ENCODE measurements around the gene JADE3. TPM values are rescaled to one million over a fixed set of nuclear protein-coding genes. Genes with fewer than 3 reads are reported as not detected.
"Not testable (repeated sequence)": the region's sequence is repeated elsewhere in the genome, so short reads cannot be mapped to it uniquely, and the experiment has no call there.

Gene JADE3
- total RNA-seq, 1 donor from 2014 or later = 2.8 TPM

DNA sequence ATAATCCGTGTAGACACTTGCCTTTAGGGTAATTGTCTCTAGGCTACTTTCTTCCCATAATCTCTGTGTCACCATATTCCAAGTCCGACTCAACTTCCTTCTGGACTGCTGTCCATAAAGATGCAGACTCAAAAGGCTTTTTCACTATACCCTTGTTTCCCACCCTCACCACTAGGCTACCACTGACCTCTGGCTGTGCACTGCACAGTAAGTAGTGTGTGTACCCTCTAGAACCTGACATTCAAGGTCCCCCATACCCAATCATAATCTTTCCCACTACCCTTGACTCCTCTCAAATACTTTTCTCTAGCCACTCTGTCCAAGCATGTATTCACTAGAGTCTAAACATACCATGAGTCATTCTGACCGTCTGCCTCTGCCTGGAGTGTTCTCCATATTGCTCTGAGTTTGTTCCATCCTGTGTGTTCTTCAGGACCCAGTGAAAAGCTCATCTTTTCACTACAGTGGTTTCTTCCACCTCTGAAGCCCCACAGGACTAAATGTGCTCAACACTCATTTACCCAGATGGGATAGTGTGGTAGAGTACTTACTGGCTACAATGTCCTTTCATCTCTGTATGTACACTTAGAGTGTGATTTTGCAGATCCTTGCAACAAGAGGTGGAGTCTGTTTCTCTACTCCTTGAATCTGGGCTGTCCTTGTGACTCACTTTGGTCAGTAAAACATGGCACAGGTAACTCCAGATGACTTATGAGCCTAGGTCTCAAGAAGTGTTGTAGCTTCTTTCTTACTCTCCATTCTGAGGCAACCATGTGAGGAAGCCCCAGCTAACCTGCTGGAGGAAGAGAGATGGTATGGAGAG is 17.4 kb downstream of the JADE3 start:
- DNase-seq (ENCODE audit: low read depth) = no peak

- no peak for DNase-seq (ENCODE audit: low read depth)
Observed at GRCh38 chrX:46935295-46935694, 23.1 kb downstream of the JADE3 start.

GRCh38 chrX:46938589-46938988 is 26.4 kb downstream of the JADE3 start:
- no peak for DNase-seq (ENCODE audit: low read depth)

GRCh38 chrX:46941341-46941740 is 29.1 kb downstream of the JADE3 start:
- DNase-seq (ENCODE audit: low read depth) = peak; percentile 37

DNA sequence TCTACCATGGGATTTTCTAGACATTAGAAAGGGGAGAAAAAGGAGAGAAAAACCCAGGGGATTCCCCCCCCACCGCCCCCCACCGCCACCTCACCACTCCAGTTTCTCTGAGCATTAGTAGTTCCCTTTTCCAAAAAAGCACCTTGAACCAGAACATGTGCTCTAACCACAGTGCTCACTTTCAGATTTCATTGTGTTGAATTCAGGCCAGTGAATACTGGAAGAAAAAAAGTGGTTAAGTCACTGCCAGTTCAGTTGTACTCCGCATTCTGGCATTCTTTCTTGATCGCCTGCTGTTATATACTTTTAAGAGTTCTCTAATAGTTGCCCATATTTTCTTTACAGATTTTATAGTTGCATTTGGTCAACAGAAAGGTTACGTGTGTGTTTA is 40.9 kb downstream of the JADE3 start:
- no peak for DNase-seq (ENCODE audit: low read depth)

- no peak for DNase-seq (ENCODE audit: low read depth)
Observed at GRCh38 chrX:46953597-46953996, 41.4 kb downstream of the JADE3 start.

GRCh38 chrX:46954716-46955115 is 42.5 kb downstream of the JADE3 start:
- no peak for DNase-seq (ENCODE audit: low read depth)

- not testable (repeated sequence) for DNase-seq (ENCODE audit: low read depth)
Observed at GRCh38 chrX:46956589-46956988, 44.4 kb downstream of the JADE3 start.

GRCh38 chrX:46957297-46957696 is 45.1 kb downstream of the JADE3 start:
- DNase-seq (ENCODE audit: low read depth) = no peak

GRCh38 chrX:46959101-46959500 is 46.9 kb downstream of the JADE3 start:
- no peak for DNase-seq (ENCODE audit: low read depth)

GRCh38 chrX:46959985-46960700 is 47.9 kb downstream of the JADE3 start:
- no peak for DNase-seq (ENCODE audit: low read depth)

GRCh38 chrX:46961097-46961496 is 48.9 kb downstream of the JADE3 start:
- DNase-seq (ENCODE audit: low read depth) = no peak

- DNase-seq (ENCODE audit: low read depth) = peak; percentile 47
Observed at GRCh38 chrX:46961574-46962283, 49.5 kb downstream of the JADE3 start.

GRCh38 chrX:46965125-46965758 is 53.0 kb downstream of the JADE3 start:
- no peak for DNase-seq (ENCODE audit: low read depth)

GRCh38 chrX:46967547-46967946 is 55.3 kb downstream of the JADE3 start:
- DNase-seq (ENCODE audit: low read depth) = no peak

DNA sequence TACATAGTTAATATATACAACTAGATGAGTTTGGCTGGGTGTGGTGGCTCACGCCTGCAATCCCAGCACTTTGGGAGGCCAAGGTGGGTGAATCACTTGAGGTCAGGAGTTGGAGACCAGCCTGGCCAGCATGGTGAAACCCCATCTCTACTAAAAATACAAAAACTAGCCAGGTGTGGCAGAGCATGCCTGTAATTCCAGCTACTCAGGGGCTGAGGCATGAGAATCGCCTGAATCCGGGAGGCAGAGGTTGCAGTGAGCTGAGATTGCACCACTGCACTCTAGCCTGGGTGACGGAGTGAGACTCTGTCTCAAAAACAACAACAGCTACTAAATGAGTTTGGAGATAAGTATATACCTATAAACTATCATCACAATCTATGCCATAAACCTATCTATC is 64.8 kb downstream of the JADE3 start:
- not testable (repeated sequence) for DNase-seq (ENCODE audit: low read depth)

DNA sequence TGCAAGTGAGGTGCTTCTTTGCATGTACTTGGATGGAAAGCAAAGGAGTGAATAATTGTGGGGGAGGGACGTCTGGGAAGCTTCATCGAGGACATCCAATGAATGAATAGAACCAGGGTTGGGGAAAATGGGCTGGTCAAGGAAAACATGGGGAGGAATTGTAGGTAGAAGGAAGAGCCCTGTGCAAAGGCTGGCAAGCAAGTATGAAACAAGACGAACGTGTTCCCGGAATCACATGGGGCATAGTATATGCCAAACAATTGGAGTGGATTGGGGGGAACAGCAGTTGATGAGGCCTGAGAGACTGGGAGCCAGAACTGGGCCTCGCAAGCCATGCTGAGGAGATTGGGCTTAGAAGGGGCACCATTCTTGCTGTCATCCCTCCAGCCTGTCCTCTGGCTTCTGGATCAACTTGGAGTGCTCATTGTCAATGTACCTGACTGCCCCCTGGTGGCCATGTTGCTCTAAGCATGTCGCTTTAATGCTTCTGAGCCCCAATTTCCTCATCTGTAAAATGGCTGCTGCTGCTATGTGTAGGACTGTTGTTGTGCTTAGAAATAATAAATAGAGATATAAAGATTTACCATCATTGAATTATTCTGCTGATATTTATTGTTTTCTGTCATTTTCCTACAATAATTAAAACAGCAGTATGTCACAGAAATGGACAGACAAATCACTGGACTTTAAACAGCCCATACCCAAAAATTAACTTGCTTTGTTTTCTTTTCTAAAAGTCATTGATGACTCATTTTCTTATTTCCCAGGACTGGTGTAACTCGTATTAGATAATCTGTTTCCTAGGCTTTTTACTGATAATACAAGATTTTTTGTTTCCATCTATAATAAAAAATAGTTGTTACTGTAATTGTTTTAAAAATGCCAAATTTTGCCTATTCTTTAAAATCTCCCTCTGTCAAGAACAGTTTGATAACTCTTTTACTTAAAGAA is 66.4 kb downstream of the JADE3 start:
- DNase-seq (ENCODE audit: low read depth) = peak; percentile 50

DNA sequence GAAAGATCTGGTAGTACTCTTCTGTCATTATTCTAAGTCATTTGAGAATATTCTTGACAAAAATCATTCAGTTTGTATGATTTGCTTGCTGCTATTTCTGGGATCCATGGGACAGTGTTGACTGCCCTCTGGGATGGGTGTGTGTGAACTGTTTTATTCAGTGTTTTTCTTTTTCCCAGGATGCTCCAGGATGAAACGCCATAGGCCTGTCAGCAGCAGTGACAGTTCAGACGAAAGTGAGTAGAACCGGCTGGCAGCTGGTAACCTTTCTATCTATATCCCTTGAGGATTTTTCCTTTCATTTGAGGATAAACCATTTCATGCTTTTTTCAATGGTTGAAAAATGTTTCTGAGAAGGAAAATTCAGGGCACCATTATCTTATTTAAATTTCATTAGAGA is 72.5 kb downstream of the JADE3 start:
- no peak for DNase-seq (ENCODE audit: low read depth)

DNA sequence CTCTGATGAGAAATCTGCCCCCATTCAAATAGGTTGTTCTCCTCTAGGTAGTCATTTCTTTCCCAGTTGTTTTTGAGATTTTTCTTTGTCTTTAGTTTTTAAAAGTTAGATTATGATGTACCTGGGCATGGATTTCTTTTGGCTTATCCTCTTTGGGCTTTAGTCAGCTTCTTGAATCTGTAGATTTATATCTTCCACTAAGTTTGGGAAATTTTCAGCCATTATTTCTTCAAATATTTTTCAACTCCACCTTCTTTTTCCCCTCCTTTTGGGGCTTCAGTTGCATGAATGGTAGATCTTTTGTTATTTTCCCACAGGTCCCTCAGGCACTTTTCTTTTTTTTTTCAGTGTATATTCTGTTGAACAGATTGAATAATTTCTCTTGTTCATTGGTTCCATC is 77.3 kb downstream of the JADE3 start:
- DNase-seq (ENCODE audit: low read depth) = no peak

DNA sequence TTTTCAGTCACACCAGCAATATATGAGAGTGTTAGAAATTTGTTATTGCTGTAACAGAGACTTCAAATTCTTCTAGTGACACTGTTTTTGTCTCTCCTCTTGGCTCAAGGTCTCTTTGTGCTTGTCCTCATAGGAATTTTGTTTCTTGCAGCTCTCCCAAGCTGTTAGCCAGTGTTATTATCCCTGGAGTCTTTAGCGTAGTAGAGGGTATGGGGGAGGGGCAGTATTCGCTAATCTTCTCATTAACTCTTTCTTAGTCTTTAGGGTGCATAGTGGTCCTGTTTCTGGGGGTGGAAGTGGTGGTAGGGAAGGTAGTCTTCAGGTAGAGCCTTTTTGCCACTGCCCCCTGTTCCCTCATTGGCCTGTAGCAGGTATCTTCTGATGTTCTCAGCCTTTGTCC is 79.4 kb downstream of the JADE3 start:
- no peak for DNase-seq (ENCODE audit: low read depth)
